ENCODE data around the gene PRRG3.
"Not testable (repeated sequence)": the region's sequence is repeated elsewhere in the genome, so short reads cannot be mapped to it uniquely, and the experiment has no call there.

PRRG3 gene

GRCh38 chrX:151688695-151689094 lies 6.6 kb upstream of the PRRG3 start:
- no peak overlapping the region for H3K4me3 ChIP-seq (replicated peaks; ENCODE audit: low read depth, low read length)
- no peak for TF ChIP-seq CTCF (IDR thresholded peaks at IDR 0.05; ENCODE audit: low read length, missing control alignments)
- DNase-seq (ENCODE audit: low read depth), result no peak

DNA sequence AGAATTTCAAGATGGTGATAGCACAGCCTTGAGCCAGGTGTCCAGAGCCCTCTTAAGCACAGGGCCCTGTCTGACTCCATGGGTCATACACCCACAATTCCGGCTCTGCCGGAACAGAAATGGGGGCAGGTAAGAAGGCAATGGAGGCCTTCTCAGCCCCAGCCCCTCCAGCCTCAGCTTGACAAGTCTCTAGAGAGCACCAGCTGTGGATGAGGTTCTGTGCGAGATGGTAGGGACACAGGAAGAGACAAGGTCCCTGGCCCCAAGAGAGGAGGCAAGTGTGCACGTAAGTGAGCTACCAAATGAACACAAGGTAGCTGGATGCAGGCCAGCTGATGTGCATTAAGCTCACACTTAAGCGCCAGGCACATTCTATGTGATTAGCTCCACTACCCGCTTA lies 2.4 kb upstream of the PRRG3 start:
- TF ChIP-seq CTCF (IDR thresholded peaks at IDR 0.05; ENCODE audit: low read length, missing control alignments), result no peak
- H3K4me3 ChIP-seq (replicated peaks; ENCODE audit: low read depth, low read length), result no peak overlapping the region
- DNase-seq (ENCODE audit: low read depth), result no peak

GRCh38 chrX:151694121-151694520 lies 1.1 kb upstream of the PRRG3 start:
- no peak for TF ChIP-seq CTCF (IDR thresholded peaks at IDR 0.05; ENCODE audit: low read length, missing control alignments)
- no peak for DNase-seq (ENCODE audit: low read depth)
- no peak overlapping the region for H3K4me3 ChIP-seq (replicated peaks; ENCODE audit: low read depth, low read length)

GRCh38 chrX:151695583-151696340 lies 504 bp downstream of the PRRG3 start:
- no peak for TF ChIP-seq CTCF (IDR thresholded peaks at IDR 0.05; ENCODE audit: low read length, missing control alignments)
- H3K4me3 ChIP-seq (replicated peaks; ENCODE audit: low read depth, low read length), result no peak overlapping the region
- no peak for DNase-seq (ENCODE audit: low read depth)

GRCh38 chrX:151697082-151697481 lies 1.8 kb downstream of the PRRG3 start:
- H3K4me3 ChIP-seq (replicated peaks; ENCODE audit: low read depth, low read length); DNase-seq (ENCODE audit: low read depth): not testable (repeated sequence)

DNA sequence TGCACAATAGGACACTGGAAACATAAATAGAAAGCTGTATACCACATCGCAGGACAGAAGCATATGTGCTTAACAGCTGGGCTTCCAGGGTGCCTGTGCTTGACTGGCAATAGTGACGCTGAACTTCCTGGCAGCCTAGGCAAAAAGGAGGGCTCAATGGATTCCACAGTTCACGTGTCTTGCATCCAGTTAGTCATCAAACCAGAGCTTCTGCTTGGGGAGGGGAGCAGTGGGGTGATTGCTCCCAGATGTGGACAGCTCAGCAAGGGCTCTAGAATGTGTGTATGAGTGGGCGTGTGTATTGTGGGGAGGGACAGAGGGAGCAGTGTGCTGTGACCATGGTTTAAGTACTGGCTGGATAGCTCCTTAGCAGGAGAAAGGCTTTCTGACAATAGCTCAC lies 2.3 kb downstream of the PRRG3 start:
- no peak for TF ChIP-seq CTCF (IDR thresholded peaks at IDR 0.05; ENCODE audit: low read length, missing control alignments)
- H3K4me3 ChIP-seq (replicated peaks; ENCODE audit: low read depth, low read length), result no peak overlapping the region
- no peak for DNase-seq (ENCODE audit: low read depth)

DNA sequence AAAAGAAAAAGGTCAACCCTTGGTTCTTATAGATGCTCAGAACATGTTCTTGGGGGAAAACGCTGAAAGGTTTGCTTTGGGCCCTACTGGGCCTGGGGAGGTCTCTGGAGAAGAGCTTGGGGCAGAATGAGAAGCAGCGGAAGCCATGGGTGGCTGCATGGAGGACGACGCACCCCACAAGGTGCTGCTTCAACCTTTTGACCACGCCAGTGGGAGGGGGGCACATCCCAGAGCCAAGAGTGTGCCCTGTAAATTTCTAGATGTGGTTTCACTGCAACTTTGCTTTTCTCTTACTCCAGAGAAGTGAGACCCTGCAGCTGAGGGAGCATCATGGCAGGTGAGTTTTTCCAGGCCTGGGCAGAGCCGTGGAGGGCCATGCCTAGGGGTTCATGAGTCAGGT lies 3.2 kb downstream of the PRRG3 start:
- DNase-seq (ENCODE audit: low read depth), result no peak
- H3K4me3 ChIP-seq (replicated peaks; ENCODE audit: low read depth, low read length), result no peak overlapping the region
- TF ChIP-seq CTCF (IDR thresholded peaks at IDR 0.05; ENCODE audit: low read length, missing control alignments), result no peak

Measured in fibroblast of pulmonary artery (primary cell).